HL-60/S4 treated with phorbol 12-myristate 13-acetate at 8.2 ng/mL for 4 days and 3 days (cell line): ENCODE measurements around the gene TENT5C.

Source experiments
- in situ Hi-C: fragments of 300-500 bp; cut with MboI; formaldehyde crosslinking; loops from 2 replicates; pipeline ENCODE4 v1.15.0; 2022; ENCODE audit warnings: low sequenced_read_pairs

Gene TENT5C

GRCh38 chr1:117612517-117613248 lies 6.8 kb downstream of the TENT5C start:
- in situ Hi-C loops, result no loop called here

GRCh38 chr1:117613249-117613968 lies 7.6 kb downstream of the TENT5C start:
- in situ Hi-C loops, result no loop called here

DNA sequence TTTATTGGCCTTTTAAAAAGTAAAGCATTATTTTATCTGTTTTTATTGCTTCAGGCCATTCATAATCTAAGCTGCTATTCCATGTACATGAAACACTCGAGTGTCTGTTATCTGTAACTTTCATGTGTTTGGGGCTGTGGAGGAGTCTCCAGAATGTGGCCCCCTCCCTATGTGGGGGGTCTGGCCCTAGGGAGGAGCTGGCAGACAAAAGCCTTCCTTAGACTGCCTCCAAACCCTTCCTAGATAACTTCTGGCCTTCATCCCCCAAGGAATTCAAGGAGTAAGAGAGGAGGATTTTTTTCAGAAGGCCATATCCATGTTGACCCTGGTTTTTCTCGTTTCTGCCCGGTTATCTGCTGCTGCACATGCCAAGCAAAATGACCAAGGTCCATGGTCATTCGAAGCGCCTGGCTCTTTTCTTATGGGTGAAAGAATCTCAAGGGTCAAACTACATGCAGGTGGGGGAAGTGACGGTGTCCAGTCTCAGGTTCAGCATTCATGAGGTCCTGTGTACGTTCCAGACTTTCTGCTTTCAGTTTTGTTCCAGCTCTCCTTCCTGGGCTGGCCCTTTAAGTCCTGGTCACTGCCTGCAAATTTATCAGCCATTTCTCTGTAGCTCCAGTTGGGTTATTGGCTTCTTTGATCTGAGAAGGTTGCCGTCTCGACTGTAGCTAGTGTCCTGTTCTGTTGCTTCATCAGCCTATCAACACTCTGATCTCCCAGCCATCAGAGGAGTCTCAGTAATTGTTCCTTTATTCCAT lies 8.3 kb downstream of the TENT5C start:
- in situ Hi-C loops, result no loop called here

- in situ Hi-C loops, result no loop called here
Observed at GRCh38 chr1:117615474-117615873, 9.6 kb downstream of the TENT5C start.

DNA sequence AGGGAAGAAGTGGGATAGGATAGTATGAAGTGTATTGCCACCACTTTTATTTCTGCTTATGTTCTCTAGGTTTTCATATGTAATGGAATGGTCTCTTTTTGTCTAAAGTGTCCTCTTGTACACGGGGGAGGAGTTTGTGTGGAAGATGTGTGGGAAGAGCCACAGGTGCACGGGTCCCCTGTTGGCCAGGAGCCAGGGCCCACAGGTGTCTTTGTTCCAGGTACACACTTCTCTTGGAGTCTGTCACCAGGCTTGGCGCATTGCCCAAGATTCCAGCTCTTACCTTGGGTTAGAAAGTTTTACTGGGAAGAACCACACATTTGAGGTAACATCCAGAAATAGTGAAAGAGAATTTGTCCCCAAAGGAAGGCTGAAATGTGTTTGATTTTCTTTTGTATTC lies 10.5 kb downstream of the TENT5C start:
- in situ Hi-C loops, result no loop called here

GRCh38 chr1:117616967-117617366 lies 11.1 kb downstream of the TENT5C start:
- in situ Hi-C loops, result no loop called here

GRCh38 chr1:117618450-117619122 lies 12.7 kb downstream of the TENT5C start:
- in situ Hi-C loops, result no loop called here

DNA sequence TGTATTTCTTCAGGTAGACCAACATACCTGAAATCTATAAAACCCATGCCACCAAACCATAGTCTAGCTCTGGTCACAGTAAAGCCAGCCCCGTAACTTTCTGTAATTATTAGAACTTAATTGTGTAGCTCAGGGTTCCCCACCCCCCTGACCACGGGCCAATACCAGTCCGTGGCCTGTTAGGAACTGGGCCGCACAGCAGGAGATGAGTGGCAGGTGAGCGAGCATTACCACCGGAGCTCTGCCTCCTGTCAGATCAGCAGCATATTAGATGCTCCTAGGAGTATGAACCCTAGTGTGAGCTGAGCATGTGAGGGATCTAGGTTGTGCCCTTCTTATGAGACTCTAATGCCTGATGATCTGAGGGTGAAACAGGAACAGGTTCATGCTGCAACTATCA lies 14.6 kb downstream of the TENT5C start:
- in situ Hi-C loops, result no loop called here

DNA sequence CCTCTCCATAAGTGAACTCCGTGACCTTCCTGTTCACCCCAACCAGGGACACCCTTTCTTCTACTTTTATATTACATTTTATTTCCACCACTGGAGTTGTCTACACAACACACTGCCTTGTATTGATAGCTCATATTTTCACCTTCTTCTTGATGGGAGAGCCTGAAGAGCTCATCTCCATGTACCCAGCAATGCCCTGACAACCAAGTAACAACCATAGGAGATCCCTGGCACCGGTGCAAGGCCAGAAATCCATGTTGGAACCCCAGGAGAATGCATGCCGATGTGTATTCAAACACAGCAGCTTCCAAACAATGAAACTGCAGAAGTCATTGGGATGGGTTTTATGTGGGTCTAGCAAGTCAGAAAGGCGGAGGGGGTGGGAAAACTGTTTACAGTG lies 15.5 kb downstream of the TENT5C start:
- in situ Hi-C loops, result no loop called here

DNA sequence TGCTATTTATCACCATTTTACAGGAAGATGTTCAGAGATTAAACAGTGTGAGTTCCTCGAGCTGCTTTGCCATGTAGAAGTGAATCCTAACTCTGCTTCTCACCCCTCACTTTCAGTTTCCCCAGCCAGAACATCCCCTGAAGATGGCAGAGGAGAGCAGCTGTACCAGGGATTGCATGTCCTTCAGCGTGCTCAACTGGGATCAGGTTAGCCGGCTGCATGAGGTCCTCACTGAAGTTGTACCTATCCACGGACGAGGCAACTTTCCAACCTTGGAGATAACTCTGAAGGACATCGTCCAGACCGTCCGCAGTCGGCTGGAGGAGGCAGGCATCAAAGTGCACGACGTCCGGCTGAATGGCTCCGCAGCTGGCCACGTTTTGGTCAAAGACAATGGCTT lies 16.9 kb downstream of the TENT5C start:
- in situ Hi-C loops, result no loop called here

GRCh38 chr1:117623141-117623540 lies 17.3 kb downstream of the TENT5C start:
- in situ Hi-C loops, result no loop called here

DNA sequence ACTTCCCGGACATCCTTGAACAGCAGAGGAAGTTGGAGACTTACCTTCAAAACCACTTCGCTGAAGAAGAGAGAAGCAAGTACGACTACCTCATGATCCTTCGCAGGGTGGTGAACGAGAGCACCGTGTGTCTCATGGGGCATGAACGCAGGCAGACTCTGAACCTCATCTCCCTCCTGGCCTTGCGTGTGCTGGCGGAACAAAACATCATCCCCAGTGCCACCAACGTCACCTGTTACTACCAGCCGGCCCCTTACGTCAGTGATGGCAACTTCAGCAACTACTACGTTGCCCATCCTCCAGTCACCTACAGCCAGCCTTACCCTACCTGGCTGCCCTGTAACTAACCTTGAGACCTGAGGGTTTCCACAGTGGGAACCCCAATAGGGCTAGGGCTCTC lies 17.9 kb downstream of the TENT5C start:
- in situ Hi-C loops, result no loop called here

DNA sequence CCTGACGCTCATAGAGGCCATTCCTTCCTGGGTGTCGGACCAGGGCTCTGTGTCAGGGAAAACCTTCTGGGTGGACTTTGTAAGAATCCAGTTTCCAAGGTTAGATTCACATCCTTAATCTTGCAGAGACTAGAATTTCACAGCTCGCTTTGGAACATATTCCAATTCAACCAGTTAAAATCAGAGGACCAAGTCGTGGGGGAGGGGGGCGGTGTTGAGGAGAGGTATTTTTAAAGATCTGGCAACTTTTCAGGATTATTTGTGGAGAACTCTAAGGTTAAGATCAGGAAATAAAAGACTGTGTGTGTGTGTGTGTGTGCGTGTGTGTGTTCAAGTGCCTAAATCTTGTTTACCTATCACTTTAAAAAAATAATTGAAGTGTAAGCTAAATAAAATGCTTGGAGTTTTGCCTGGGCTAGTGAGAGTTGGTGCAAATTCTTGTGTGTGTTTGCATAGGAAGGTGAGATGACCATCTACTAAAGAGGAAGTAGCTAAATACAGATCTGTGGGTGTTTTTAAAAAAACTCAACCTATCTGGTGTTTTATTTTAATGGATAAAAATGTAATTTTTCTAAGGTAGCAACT lies 21.8 kb downstream of the TENT5C start:
- in situ Hi-C loops, result no loop called here

GRCh38 chr1:117628343-117628742 lies 22.5 kb downstream of the TENT5C start:
- in situ Hi-C loops, result no loop called here

DNA sequence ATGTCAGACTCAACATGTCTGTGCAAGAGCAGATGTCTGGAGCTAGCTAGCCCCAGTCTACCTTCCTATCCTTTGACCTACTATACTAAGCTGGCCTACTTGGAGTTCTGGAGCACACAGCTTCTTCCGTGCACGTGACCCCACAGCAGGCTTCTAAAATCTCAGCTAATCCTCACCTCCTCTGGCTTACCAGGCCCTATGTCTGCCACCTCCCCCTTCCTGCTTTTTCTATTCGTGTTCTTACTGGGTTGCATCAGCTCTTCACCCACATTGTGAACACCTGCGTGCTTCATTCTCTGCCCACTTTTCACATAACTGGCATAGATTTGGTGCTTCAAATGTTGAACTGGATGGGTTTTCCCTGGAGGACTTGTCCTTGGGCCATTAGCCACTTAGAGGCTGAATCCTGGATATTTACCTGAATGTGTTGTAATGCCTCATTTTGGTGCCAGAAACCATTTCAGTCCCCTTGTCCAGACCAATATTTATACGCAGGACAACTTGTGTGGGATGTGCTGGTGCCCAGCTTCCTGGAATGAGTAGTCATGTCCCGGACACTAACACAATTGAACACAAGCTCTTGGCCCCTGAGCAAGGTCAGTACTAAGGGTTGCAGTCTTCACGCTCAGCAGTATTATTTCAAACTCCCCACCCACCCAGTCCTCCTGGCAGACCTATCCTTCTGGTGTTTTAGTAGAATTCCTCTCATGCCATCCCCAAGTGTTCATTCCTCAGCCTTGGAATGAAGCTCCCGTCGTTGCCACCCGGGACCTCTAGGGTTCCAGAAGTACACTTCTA lies 24.0 kb downstream of the TENT5C start:
- in situ Hi-C loops, result no loop called here

DNA sequence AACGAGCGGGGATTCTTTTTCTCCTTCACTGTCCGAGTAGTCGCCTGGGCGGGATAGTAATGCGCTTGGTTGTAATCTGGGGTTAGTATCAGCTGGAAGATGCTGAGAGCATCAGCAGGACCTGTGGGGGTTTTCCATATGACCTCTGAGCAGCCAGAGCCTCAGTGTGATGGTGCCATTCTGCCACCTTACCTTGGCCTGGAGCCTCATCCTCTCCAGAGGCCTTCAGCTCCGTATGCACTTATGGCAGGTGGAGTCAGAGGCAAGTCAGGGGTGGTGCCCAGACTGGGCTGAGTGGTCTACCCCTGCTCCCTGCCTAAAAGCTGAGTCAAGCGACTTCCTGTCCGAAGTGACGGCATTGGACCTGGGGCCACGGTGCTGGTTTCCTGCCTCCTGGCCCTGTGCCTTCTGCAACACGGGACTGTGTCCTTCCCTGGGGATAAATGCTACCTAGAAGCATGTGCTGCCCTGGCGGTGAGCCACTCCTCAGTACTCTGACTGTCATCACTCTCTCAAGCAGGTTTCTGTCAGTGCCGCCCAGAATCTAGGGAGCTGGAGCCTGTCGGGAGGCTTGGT lies 24.7 kb downstream of the TENT5C start:
- in situ Hi-C loops, result no loop called here

DNA sequence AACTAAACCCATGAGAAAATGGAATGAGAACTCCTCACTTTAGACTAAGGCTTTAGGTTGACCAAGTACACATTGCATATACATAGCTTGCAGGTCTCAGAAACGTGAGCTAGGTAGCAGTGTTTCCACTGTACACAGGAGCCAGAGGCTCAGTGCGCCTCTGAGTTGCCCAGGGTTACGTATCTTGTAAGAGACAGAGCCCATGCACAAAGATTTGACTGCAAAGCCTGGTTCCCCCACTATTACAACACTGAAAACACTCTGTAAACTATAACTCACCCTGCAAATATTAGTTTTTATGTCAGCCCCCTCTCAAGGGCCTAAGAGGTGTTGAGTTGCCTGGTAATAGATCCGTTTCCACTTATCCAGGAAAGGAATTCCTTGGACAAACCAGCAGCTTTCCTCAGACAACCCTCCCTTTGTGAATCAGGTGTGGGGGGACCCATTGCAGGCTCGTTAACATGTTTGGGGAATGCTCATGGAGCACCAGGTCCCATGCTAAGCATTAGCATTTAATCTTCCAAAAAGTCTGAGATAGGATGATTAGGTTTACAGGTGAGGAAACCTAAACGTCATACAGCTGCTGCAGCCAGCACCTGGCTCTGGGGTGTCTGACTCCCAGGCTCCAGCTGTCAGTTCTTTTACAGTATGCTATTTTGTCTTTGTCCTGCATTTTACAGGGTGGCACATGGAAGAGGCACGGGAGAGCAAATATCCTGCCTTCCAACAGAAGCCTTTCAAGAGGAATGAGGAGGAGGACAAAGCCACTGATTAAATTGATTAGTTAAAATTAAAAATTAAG lies 25.7 kb downstream of the TENT5C start:
- in situ Hi-C loops, result no loop called here

GRCh38 chr1:117632269-117633067 lies 26.6 kb downstream of the TENT5C start:
- in situ Hi-C loops, result no loop called here
